HepG2 (cell line): ENCODE results near the gene DDN. TPM values are rescaled to one million over a fixed set of nuclear protein-coding genes. Genes with fewer than 3 reads are reported as not detected.

ENCODE experiments used
- ATF4 ChIP-seq, 2 experiments: fragments of 450-650 bp in 1 of 2; sonication (generic) in 1 of 2; formaldehyde crosslinking; IDR thresholded peaks; 2 replicates each; pipeline versions ENCODE4 v1.5.0 to v1.8.0; 2020 to 2022; ENCODE audit warnings: mild to moderate bottlenecking in 1 of 2, missing genetic modification reagents in 1 of 2
- FOXA3 ChIP-seq: IDR thresholded peaks from 2 replicates; pipeline ENCODE4 v1.6.1; 2016; ENCODE audit warnings: missing genetic modification reagents, missing compliant biosample characterization
- HMGA1 ChIP-seq: sonication (generic); formaldehyde crosslinking; conservative IDR thresholded peaks from 2 replicates; pipeline ENCODE4 v1.4.0; 2020; ENCODE audit warnings: missing genetic modification reagents
- MBNL3 ChIP-seq: fragments of 250-450 bp; sonication (Bioruptor Pico); conservative IDR thresholded peaks from 2 replicates; pipeline ENCODE4 v1.8.0; 2022; ENCODE audit warnings: mild to moderate bottlenecking, inconsistent platforms
- NR0B2 ChIP-seq: sonication (generic); formaldehyde crosslinking; IDR thresholded peaks from 2 replicates; pipeline ENCODE4 v1.4.0; 2020; ENCODE audit warnings: mild to moderate bottlenecking, missing genetic modification reagents
- TFDP1 ChIP-seq: IDR thresholded peaks from 2 replicates; pipeline ENCODE4 v1.6.1; 2016; ENCODE audit warnings: missing compliant biosample characterization, missing genetic modification reagents, borderline replicate concordance
- THYN1 ChIP-seq: sonication (generic); formaldehyde crosslinking; IDR thresholded peaks from 2 replicates; pipeline ENCODE4 v1.8.1; 2023; ENCODE audit warnings: low read depth, mild to moderate bottlenecking, moderate library complexity, missing genetic modification reagents, borderline replicate concordance
- TP53 ChIP-seq: sonication (generic); formaldehyde crosslinking; conservative IDR thresholded peaks from 2 replicates; pipeline ENCODE4 v1.4.0; 2020; ENCODE audit warnings: missing genetic modification reagents
- UBTF ChIP-seq: sonication (generic); formaldehyde crosslinking; IDR thresholded peaks from 2 replicates; pipeline ENCODE4 v1.4.0; 2020; ENCODE audit warnings: mild to moderate bottlenecking, missing genetic modification reagents
- ZBTB20 ChIP-seq: sonication (generic); formaldehyde crosslinking; IDR thresholded peaks from 2 replicates; pipeline ENCODE4 v1.8.1; 2023; ENCODE audit warnings: missing genetic modification reagents, low read depth, mild to moderate bottlenecking, borderline replicate concordance
- ZIK1 ChIP-seq: sonication (generic); formaldehyde crosslinking; IDR thresholded peaks from 2 replicates; pipeline ENCODE4 v1.5.0; 2020; ENCODE audit warnings: mild to moderate bottlenecking, low read depth, missing genetic modification reagents, borderline replicate concordance
- ZKSCAN1 ChIP-seq: fragments of 150-350 bp; IDR thresholded peaks from 2 replicates; pipeline ENCODE4 v1.6.1; 2014; ENCODE audit warnings: low read length
- ZNF512 ChIP-seq: sonication (generic); formaldehyde crosslinking; IDR thresholded peaks from 2 replicates; pipeline ENCODE4 v1.4.0; 2020; ENCODE audit warnings: mild to moderate bottlenecking, missing genetic modification reagents
- ZNF547 ChIP-seq: sonication (generic); formaldehyde crosslinking; IDR thresholded peaks from 2 replicates; pipeline ENCODE4 v1.5.1; 2020; ENCODE audit warnings: mild to moderate bottlenecking, missing genetic modification reagents
- ZNF670 ChIP-seq: sonication (generic); formaldehyde crosslinking; IDR thresholded peaks from 2 replicates; pipeline ENCODE4 v1.8.0; 2022; ENCODE audit warnings: mild to moderate bottlenecking, missing genetic modification reagents, borderline replicate concordance
- ZNF687 ChIP-seq: sonication (generic); formaldehyde crosslinking; IDR thresholded peaks from 2 replicates; pipeline ENCODE4 v1.5.1; 2020; ENCODE audit warnings: mild to moderate bottlenecking, missing genetic modification reagents, moderate library complexity
- polyA plus RNA-seq, 8 experiments: library from polyadenylated mRNA; depleted of rRNA in 3 of 8; stranded (reverse) in 7 of 8; unstranded in 1 of 8; fragments of >200 nt; fragmentation: Illumina TruSeq in 4 of 8; extraction: Trizol in 4 of 8; gene quantifications; 2 replicates each; pipeline versions ENCODE4 v1.2.1 to v1.2.3, GENCODE V29; 2011 to 2016; ENCODE audit warnings: low read depth in 4 of 8, missing spikeins in 1 of 8, mixed read lengths in 1 of 8; ENCODE audit not compliant: insufficient read depth in 1 of 8
- total RNA-seq, 5 experiments: library from RNA; depleted of rRNA; stranded (reverse); fragments of >200 nt; fragmentation: Illumina TruSeq; extraction: Trizol; gene quantifications; 2 replicates each; pipeline ENCODE4 v1.2.3, GENCODE V29; 2016; ENCODE audit warnings: low read depth in 1 of 5

DDN gene
- total and polyA plus RNA-seq, 2 of the 13 experiments (the other 11 are each of a cell fraction or from before 2014, with no cell fraction given), result 0.24 to 0.53 TPM

GRCh38 chr12:48957141-48958048 lies 41.8 kb downstream of the DDN start, which contains the start of gene ARF3 (continued):
- TF ChIP-seq UBTF (CRISPR knock-in tag) (peak; percentile 69; the same call in 1 of the 2 replicates), THYN1 (no peak), MBNL3 (CRISPR knock-in tag) (no peak), ZNF547 (CRISPR knock-in tag) (0 out of 2 replicates have a peak, but pooled peaks have one; percentile 12), ZNF512 (CRISPR knock-in tag) (0 out of 2 replicates have a peak, but pooled peaks have one; percentile 22), FOXA3 (CRISPR knock-in tag) (peak; percentile 44; the same call in 1 of the 2 replicates), ZBTB20 (CRISPR knock-in tag) (peak; percentile 56; the same call in 1 of the 2 replicates), TFDP1 (CRISPR knock-in tag) (no peak; the same call in 1 of the 2 replicates), ZNF670 (CRISPR knock-in tag) (no peak), ZNF687 (CRISPR knock-in tag) (peak; percentile 87), HMGA1 (CRISPR knock-in tag) (no peak), TP53 (no peak), ZKSCAN1 (no peak), ATF4 (CRISPR knock-in tag; IDR thresholded peaks at IDR 0.05) (peak in 1 of 2 experiments; percentile 47; a peak in 1 of 4 replicates), NR0B2 (CRISPR knock-in tag) (no peak; the same call in 1 of the 2 replicates), ZIK1 (CRISPR knock-in tag) (no peak)
